Pons (tissue), 1 donor: Measurements from ENCODE around the gene GDPD3.

Experiments
- DNase-seq: peaks from one replicate; pipeline ENCODE4 v3.0.0-alpha.2; 2016; ENCODE audit warnings: low spot score

GDPD3 gene

GRCh38 chr16:30054959-30055553 is 58.3 kb downstream of the GDPD3 start:
- DNase-seq = no peak
